ENCODE results near the gene DALRD3. TPM values are rescaled to one million over a fixed set of nuclear protein-coding genes. Genes with fewer than 3 reads are reported as not detected.

The DALRD3 gene
- polyA plus RNA-seq, 6 donors from 2014 or later: 25.4 to 40.6 (median 27.5) TPM

DNA sequence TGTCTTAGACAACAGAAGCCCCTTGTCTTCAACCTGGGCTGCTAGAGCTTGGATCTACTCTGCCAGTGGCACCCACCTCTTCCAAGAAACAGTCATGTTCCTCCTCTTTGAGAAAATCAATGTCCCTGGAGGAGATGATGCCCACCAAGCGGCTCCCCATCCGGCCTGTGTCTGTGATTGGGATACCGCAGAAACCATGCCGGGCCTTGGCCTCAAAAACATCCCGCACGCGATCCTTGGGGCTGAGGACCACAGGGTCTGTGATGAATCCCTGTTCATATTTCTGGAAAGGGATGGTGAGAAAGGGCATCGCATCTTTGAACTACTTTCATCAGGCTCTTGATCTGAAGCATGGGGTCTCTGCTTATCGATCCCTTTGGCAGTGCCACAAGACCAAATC, 9.3 kb upstream of the DALRD3 start:
- no peak for ATAC-seq (ENCODE audit: low read depth in 2 of 2)
- peak overlapping the region in 2 of 6 donors; percentile 54 to 99 for H3K27ac Mint-ChIP-seq
- H3K9me3 Mint-ChIP-seq: no peaks in the 10 kb centered on the region
- peak overlapping the region in 2 of 8 donors; percentile 93 to 94 for H3K4me3 Mint-ChIP-seq
- DNase-seq: no peak
- no peaks in the 10 kb centered on the region for H3K27me3 Mint-ChIP-seq
- H3K36me3 Mint-ChIP-seq: peaks cover 4 to 13% of the 10 kb centered on the region in 2 donors
- peaks cover 40 to 69% (median 65%) of the 10 kb centered on the region in 3 donors for H3K4me1 Mint-ChIP-seq

GRCh38 chr3:49026536-49026935, 8.2 kb upstream of the DALRD3 start:
- H3K27ac Mint-ChIP-seq: peak overlapping the region in 2 of 6 donors; percentile 20 to 60
- no peak for ATAC-seq (ENCODE audit: low read depth in 2 of 2)
- H3K9me3 Mint-ChIP-seq: no peaks in the 10 kb centered on the region
- peaks cover 40 to 72% (median 68%) of the 10 kb centered on the region in 3 donors for H3K4me1 Mint-ChIP-seq
- DNase-seq: no peak
- H3K36me3 Mint-ChIP-seq: peaks cover 4% of the 10 kb centered on the region in 2 donors
- H3K27me3 Mint-ChIP-seq: no peaks in the 10 kb centered on the region
- H3K4me3 Mint-ChIP-seq: peak overlapping the region in 2 of 8 donors; percentile 6 to 93

DNA sequence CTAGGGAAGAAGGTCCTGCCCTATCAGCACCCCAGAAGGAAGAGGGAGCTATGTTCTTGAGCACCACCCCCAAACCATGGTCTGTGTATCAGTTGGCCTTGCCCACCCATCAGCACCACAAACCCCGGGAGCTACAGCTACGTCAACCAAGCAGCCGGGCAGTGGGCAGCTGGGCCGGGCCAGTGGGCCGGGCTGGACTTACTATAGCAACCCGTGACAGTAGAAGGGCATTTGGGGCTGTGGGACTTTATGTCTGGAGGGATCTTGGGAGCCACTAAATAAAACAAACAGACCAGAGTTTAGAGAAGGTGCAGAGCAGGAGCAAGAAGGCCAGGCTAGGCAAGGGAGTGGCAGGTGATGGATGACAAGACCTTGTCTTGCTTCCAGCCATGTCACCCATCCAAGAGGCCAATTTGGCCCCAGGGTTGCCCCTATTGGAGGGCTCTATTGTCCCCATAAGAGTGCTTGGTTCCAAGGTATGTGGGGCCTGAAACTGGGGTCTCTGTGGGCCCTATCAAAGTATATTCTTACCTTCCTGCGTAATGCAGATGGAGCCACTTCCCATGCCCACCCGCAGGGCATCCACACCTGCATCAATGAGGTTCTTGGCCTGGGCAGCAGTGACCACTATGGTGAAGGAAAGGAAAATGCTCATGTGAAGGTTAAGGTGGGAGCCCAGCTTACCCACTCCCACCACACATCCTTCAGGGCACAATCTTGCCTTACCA, 7.6 kb upstream of the DALRD3 start:
- no peaks in the 10 kb centered on the region for H3K9me3 Mint-ChIP-seq
- H3K27me3 Mint-ChIP-seq: no peaks in the 10 kb centered on the region
- ATAC-seq (ENCODE audit: low read depth in 2 of 2): no peak
- H3K36me3 Mint-ChIP-seq: no peaks in the 10 kb centered on the region
- H3K4me1 Mint-ChIP-seq: peaks cover 44 to 75% (median 64%) of the 10 kb centered on the region in 3 donors
- peak overlapping the region in 4 of 6 donors; percentile 69 to 87 (median 77) for H3K27ac Mint-ChIP-seq
- no peak for DNase-seq
- peak overlapping the region in 2 of 8 donors; percentile 6 to 93 for H3K4me3 Mint-ChIP-seq

GRCh38 chr3:49025005-49025792, 6.8 kb upstream of the DALRD3 start:
- no peak for DNase-seq
- peaks cover 46 to 79% (median 69%) of the 10 kb centered on the region in 3 donors for H3K4me1 Mint-ChIP-seq
- peak overlapping the region in 2 of 8 donors; percentile 70 to 93 for H3K4me3 Mint-ChIP-seq
- no peaks in the 10 kb centered on the region for H3K9me3 Mint-ChIP-seq
- no peaks in the 10 kb centered on the region for H3K27me3 Mint-ChIP-seq
- ATAC-seq (ENCODE audit: low read depth in 2 of 2): no peak
- H3K27ac Mint-ChIP-seq: peak overlapping the region in 3 of 6 donors; percentile 69 to 87 (median 82)
- H3K36me3 Mint-ChIP-seq: no peaks in the 10 kb centered on the region

DNA sequence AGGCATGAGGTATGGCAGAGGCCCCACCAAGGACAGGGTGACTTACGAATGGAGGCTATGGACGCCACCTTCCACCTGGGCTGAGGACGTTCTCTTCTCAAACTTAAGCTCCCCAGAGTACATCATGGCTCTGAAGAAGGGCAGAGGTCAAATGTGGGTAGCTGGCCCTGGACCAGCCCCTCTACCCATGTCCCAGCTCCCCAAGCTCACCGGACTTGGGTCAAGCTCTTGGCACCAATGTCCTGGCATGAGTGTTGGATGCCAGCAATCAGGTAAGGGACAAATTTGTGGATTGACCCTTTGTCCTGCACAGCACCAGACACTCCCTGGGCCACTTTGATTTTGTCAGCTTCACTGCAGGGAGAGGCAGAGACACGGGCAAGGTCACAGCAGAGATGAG, 6.1 kb upstream of the DALRD3 start:
- H3K4me1 Mint-ChIP-seq: peaks cover 46 to 81% (median 74%) of the 10 kb centered on the region in 3 donors
- ATAC-seq (ENCODE audit: low read depth in 2 of 2) (no peak), DNase-seq (no peak)
- no peaks in the 10 kb centered on the region for H3K9me3 Mint-ChIP-seq
- no peaks in the 10 kb centered on the region for H3K27me3 Mint-ChIP-seq
- H3K4me3 Mint-ChIP-seq: peak overlapping the region in 3 of 8 donors; percentile 22 to 93 (median 70)
- peak overlapping the region in 1 of 6 donors; percentile 24 for H3K27ac Mint-ChIP-seq
- H3K36me3 Mint-ChIP-seq: no peaks in the 10 kb centered on the region

DNA sequence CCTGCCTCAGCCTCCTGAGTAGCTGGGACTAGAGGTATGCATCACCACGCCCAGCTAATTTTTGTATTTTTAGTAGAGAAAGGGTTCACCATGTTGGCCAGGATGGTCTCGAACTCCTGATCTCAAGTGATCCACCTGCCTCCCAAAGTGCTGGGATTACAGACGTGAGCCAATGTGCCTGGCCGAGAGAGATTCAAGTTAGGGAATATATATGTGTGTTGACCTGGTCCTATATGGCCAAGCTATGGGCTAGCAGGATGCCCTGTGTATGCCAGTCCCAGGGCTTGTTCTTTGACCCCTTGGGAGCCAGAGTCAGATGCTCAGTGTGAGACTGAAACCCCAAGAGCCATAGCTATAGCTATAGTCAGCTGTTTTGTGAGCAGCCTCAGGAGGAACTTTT, 5.4 kb upstream of the DALRD3 start:
- DNase-seq (no peak), ATAC-seq (ENCODE audit: low read depth in 2 of 2) (no peak)
- no peaks in the 10 kb centered on the region for H3K36me3 Mint-ChIP-seq
- H3K9me3 Mint-ChIP-seq: no peaks in the 10 kb centered on the region
- H3K4me3 Mint-ChIP-seq: peak overlapping the region; percentile 42 to 97 (median 77)
- peak overlapping the region in 5 of 6 donors; percentile 15 to 98 (median 63) for H3K27ac Mint-ChIP-seq
- peaks cover 39 to 82% (median 67%) of the 10 kb centered on the region in 3 donors for H3K4me1 Mint-ChIP-seq
- no peaks in the 10 kb centered on the region for H3K27me3 Mint-ChIP-seq

GRCh38 chr3:49022688-49023171, 4.3 kb upstream of the DALRD3 start:
- no peak for DNase-seq
- H3K27ac Mint-ChIP-seq: peak overlapping the region; percentile 91 to 98 (median 98)
- ATAC-seq (ENCODE audit: low read depth in 2 of 2): no peak
- H3K4me3 Mint-ChIP-seq: peak overlapping the region; percentile 89 to 98 (median 96)
- no peaks in the 10 kb centered on the region for H3K36me3 Mint-ChIP-seq
- no peaks in the 10 kb centered on the region for H3K27me3 Mint-ChIP-seq
- peaks cover 29 to 73% (median 60%) of the 10 kb centered on the region in 3 donors for H3K4me1 Mint-ChIP-seq
- H3K9me3 Mint-ChIP-seq: no peaks in the 10 kb centered on the region

DNA sequence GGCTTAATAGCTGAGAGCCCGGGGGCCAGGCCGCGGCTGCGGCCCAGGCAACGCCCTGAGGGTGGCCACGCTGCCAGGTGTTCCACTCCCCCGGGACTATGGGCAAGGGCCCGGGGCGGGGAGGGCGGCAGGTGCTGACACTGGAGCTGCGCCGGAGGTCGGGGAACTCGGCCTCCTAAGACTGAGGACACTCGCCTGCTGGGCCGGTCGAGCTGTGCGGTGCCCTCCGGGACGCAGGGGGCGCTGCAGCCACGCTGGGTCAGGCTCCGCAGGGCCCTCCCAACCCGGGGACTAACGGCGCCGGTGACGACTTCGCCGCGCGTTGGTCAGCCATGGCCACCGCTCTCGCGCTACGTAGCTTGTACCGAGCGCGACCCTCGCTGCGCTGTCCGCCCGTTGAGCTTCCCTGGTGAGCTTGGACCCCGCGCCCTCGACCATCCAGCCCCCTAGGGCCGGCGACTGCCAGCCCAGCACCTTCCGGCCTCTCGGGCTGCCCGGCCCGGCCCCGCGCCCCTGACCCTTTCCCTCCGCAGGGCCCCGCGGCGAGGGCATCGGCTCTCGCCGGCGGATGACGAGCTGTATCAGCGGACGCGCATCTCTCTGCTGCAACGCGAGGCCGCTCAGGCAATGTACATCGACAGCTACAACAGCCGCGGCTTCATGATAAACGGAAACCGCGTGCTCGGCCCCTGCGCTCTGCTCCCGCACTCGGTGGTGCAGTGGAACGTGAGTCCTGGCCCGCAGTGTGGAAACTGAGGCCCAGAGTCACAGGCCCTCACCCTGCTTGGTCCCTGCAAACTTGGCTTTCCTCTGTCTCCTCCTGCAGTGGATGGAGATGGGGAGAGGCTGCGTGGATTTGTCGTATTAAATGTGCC, 3.7 kb upstream of the DALRD3 start, which contains the start of gene NDUFAF3:
TSS of gene NDUFAF3 (plus strand) at position 309 of the 875 bp plus-strand sequence. CDS start at position 333, 24 bp downstream.
- peaks cover 25 to 74% (median 57%) of the 10 kb centered on the region in 3 donors for H3K4me1 Mint-ChIP-seq
- no peaks in the 10 kb centered on the region for H3K9me3 Mint-ChIP-seq
- peak within 1 kb of the TSS; percentile 94 to 99 (median 98) for H3K27ac Mint-ChIP-seq
- no peaks in the 10 kb centered on the region for H3K36me3 Mint-ChIP-seq
- H3K4me3 Mint-ChIP-seq: peak within 1 kb of the TSS; percentile 90 to 98 (median 97)
- peak; percentile 94 for DNase-seq
- H3K27me3 Mint-ChIP-seq: no peaks in the 10 kb centered on the region
- peak; percentile 78 to 80 for ATAC-seq (ENCODE audit: low read depth in 2 of 2)

DNA sequence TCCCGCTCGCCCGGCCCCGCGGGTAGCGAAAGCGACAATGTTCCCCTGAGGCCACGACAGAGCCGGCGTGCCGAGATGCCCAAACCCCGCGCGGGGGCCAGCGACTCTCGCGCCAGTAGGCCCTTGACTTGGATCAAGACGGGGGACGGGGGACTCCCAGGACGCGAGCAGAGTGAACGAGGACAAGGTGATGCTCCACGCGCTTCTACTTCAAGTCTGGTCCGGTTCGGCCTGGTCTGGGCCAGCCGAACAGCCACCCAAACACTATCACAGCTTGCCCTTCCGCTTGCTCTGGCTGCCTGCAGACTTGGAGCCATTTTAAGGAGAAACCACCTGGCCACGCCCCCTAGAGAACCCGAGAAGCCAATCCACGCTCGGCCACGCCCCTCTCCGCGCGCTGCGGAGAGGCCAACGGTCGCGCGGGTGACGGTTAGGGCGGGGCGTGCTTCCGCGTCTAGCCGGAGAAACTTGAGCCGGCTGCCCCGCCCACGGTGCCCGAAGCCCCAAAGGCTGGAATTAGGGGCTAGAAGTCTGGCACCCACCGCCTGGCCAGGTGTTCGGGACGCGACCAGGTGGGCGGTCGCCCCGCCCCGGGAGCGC, 2.9 kb upstream of the DALRD3 start:
- Mint-ChIP-seq H3K27me3 (no peaks in the 10 kb centered on the region), H3K9me3 (no peaks in the 10 kb centered on the region), H3K4me1 (peaks cover 22 to 72% (median 49%) of the 10 kb centered on the region in 3 donors), H3K4me3 (peak overlapping the region; percentile 87 to 98 (median 97)), H3K36me3 (no peaks in the 10 kb centered on the region), H3K27ac (peak overlapping the region; percentile 93 to 99 (median 98))
- peak; percentile 70 to 74 for ATAC-seq (ENCODE audit: low read depth in 2 of 2)
- peak; percentile 99 for DNase-seq

DNA sequence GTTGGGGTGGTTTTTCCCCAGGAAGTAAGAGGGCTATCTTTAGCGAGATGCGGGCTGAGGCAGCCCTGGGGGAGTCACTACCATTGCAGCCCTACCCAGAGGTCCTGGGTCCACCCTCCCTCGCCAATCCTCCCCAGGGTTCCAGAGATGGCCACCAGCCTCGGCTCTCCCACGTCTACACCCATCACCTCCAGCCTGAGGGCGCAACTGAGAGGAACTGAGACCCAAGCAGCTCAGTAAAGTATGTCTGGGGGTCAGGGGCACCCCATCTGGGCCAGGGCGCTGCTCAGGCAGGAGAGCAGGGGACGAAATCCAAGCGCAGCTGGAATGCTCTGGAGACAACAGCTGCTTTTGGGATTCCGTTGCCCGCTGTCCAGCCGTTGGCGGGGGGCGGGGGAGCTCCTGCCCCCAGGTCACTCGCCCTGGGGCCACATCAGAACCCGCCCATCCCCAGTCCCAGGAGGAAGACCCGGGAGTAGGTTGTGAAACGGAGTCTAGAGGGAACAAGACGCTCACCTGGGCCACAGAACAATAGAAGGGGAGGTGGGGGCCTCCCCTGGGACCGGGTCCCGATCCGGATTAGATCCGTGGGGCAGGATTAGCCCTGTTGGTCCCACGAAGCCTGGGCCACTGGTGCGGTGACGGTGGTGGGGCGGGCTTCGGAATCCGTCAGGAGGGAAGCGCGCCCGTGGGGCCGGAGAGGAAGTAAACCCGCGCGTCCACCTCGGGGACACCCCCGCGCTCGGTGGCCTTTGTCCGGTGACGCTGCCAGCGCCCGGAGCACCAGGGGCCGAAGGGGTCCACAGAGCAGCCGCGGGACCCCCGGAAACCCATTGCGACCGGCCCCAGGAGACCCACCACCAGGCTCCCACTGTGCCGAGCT, 2.2 kb upstream of the DALRD3 start:
- Mint-ChIP-seq H3K4me1 (peaks cover 18 to 65% (median 43%) of the 10 kb centered on the region in 3 donors), H3K9me3 (no peaks in the 10 kb centered on the region), H3K4me3 (peak overlapping the region; percentile 87 to 98 (median 97)), H3K27ac (peak overlapping the region; percentile 54 to 98 (median 91)), H3K27me3 (no peaks in the 10 kb centered on the region), H3K36me3 (no peaks in the 10 kb centered on the region)
- no peak for ATAC-seq (ENCODE audit: low read depth in 2 of 2)
- peak; percentile 18 for DNase-seq

DNA sequence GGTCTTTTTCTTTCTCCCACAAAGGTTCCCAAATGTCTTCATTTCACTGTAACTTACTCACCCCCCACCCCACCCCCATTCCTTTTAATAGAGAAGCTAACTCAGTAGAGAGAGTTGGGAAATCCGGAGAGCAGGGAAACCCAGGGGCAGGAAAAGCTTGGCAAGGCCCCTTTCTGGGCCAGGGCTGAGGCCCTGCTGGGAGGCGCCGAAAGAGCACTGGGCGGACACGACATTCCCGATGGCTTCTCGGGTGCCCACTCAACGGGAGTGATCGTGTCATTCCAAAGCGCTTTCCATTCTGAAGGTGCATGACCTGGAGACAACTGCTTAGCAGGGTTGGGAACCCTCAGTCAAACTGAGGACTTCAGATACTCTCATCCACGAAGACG, 1.6 kb upstream of the DALRD3 start:
- H3K4me1 Mint-ChIP-seq: peaks cover 12 to 59% (median 41%) of the 10 kb centered on the region in 3 donors
- no peaks in the 10 kb centered on the region for H3K9me3 Mint-ChIP-seq
- no peaks in the 10 kb centered on the region for H3K36me3 Mint-ChIP-seq
- peak overlapping the region; percentile 87 to 98 (median 97) for H3K4me3 Mint-ChIP-seq
- DNase-seq: no peak
- H3K27ac Mint-ChIP-seq: peak overlapping the region in 4 of 6 donors; percentile 54 to 98 (median 90)
- no peaks in the 10 kb centered on the region for H3K27me3 Mint-ChIP-seq
- no peak for ATAC-seq (ENCODE audit: low read depth in 2 of 2)

GRCh38 chr3:49018707-49019006, 277 bp upstream of the DALRD3 start:
- Mint-ChIP-seq H3K9me3 (no peaks in the 10 kb centered on the region), H3K4me1 (peaks cover 19 to 56% (median 38%) of the 10 kb centered on the region in 3 donors), H3K4me3 (peak overlapping the region; percentile 87 to 98 (median 96)), H3K36me3 (no peaks in the 10 kb centered on the region), H3K27ac (peak overlapping the region in 3 of 6 donors; percentile 39 to 94 (median 81)), H3K27me3 (no peaks in the 10 kb centered on the region)
- ATAC-seq (ENCODE audit: low read depth in 2 of 2) (no peak), DNase-seq (no peak)
